HepG2 (cell line): Measurements from ENCODE around the gene SLC22A7. TPM values are rescaled to one million over a fixed set of nuclear protein-coding genes. Genes with fewer than 3 reads are reported as not detected.

Experiments used
- ADNP ChIP-seq: sonication (generic); formaldehyde crosslinking; IDR thresholded peaks from 2 replicates; pipeline ENCODE4 v1.4.0; 2020; ENCODE audit warnings: missing genetic modification reagents
- BHLHE40 ChIP-seq: IDR thresholded peaks from 2 replicates; pipeline ENCODE4 v1.6.1; 2011; ENCODE audit warnings: low read length, improper control_type of control experiment
- CEBPG ChIP-seq: IDR thresholded peaks from 2 replicates; pipeline ENCODE4 v1.6.1; 2016
- CHD4 ChIP-seq: fragments of 200-600 bp; sonication (generic); IDR thresholded peaks from 2 replicates; pipeline ENCODE4 v1.7.0; 2017; ENCODE audit warnings: mild to moderate bottlenecking, low read length, borderline replicate concordance
- EHMT2 ChIP-seq: fragments of 200-600 bp; sonication (generic); IDR thresholded peaks from 2 replicates; pipeline ENCODE4 v1.7.0; 2017; ENCODE audit warnings: antibody characterized with exemption, low read depth, low read length, borderline replicate concordance
- KAT7 ChIP-seq: IDR thresholded peaks from 2 replicates; pipeline ENCODE4 v1.6.1; 2018; ENCODE audit warnings: borderline replicate concordance, missing compliant biosample characterization
- SATB2 ChIP-seq: sonication (generic); formaldehyde crosslinking; IDR thresholded peaks from 2 replicates; pipeline ENCODE4 v1.5.0; 2020; ENCODE audit warnings: missing genetic modification reagents
- SRSF4 ChIP-seq: fragments of 200-400 bp; formaldehyde crosslinking; IDR thresholded peaks from one replicate; pipeline ENCODE4 v1.6.1; 2018; ENCODE audit warnings: mild to moderate bottlenecking, low read depth, low read length, moderate library complexity; ENCODE audit not compliant: poor library complexity, severe bottlenecking
- ZFP41 ChIP-seq: sonication (generic); formaldehyde crosslinking; IDR thresholded peaks from 2 replicates; pipeline ENCODE4 v1.4.0; 2020; ENCODE audit warnings: mild to moderate bottlenecking, missing genetic modification reagents, borderline replicate concordance
- ZNF235 ChIP-seq: sonication (generic); formaldehyde crosslinking; IDR thresholded peaks from 2 replicates; pipeline ENCODE4 v1.8.1; 2023; ENCODE audit warnings: mild to moderate bottlenecking, missing genetic modification reagents, borderline replicate concordance
- ZNF3 ChIP-seq: IDR thresholded peaks from 2 replicates; pipeline ENCODE4 v1.7.0; 2017; ENCODE audit warnings: inconsistent platforms
- ZNF562 ChIP-seq: sonication (generic); formaldehyde crosslinking; IDR thresholded peaks from 2 replicates; pipeline ENCODE4 v1.8.0; 2022; ENCODE audit warnings: missing genetic modification reagents, borderline replicate concordance
- ZNF780A ChIP-seq: sonication (generic); formaldehyde crosslinking; IDR thresholded peaks from 2 replicates; pipeline ENCODE4 v1.8.0; 2022; ENCODE audit warnings: mild to moderate bottlenecking, missing genetic modification reagents, moderate library complexity
- ZSCAN21 ChIP-seq: sonication (generic); formaldehyde crosslinking; IDR thresholded peaks from 2 replicates; pipeline ENCODE4 v1.8.0; 2022; ENCODE audit warnings: mild to moderate bottlenecking, missing genetic modification reagents, moderate library complexity, borderline replicate concordance
- polyA plus RNA-seq, 8 experiments: library from polyadenylated mRNA; depleted of rRNA in 3 of 8; stranded (reverse) in 7 of 8; unstranded in 1 of 8; fragments of >200 nt; fragmentation: Illumina TruSeq in 4 of 8; extraction: Trizol in 4 of 8; gene quantifications; 2 replicates each; pipeline versions ENCODE4 v1.2.1 to v1.2.3, GENCODE V29; 2011 to 2016; ENCODE audit warnings: low read depth in 4 of 8, missing spikeins in 1 of 8, mixed read lengths in 1 of 8; ENCODE audit not compliant: insufficient read depth in 1 of 8
- total RNA-seq, 5 experiments: library from RNA; depleted of rRNA; stranded (reverse); fragments of >200 nt; fragmentation: Illumina TruSeq; extraction: Trizol; gene quantifications; 2 replicates each; pipeline ENCODE4 v1.2.3, GENCODE V29; 2016; ENCODE audit warnings: low read depth in 1 of 5
- TF ChIP-seq, protein P1 (sequence below): sonication (generic); formaldehyde crosslinking; IDR thresholded peaks from 2 replicates; pipeline ENCODE4 v1.9.0; 2021; ENCODE audit warnings: missing genetic modification reagents, mild to moderate bottlenecking, borderline replicate concordance
- TF ChIP-seq, protein P2 (sequence below): sonication (generic); formaldehyde crosslinking; IDR thresholded peaks from 2 replicates; pipeline ENCODE4 v1.4.0; 2020; ENCODE audit warnings: missing genetic modification reagents, low read depth, mild to moderate bottlenecking, borderline replicate concordance
- TF ChIP-seq, protein P3 (sequence below): IDR thresholded peaks from 2 replicates; pipeline ENCODE4 v1.6.1; 2016; ENCODE audit warnings: low read depth, borderline replicate concordance
- TF ChIP-seq, protein P4 (sequence below): sonication (generic); formaldehyde crosslinking; IDR thresholded peaks from 2 replicates; pipeline ENCODE4 v1.4.0; 2020; ENCODE audit warnings: mild to moderate bottlenecking, missing genetic modification reagents
- TF ChIP-seq, protein P5 (sequence below): sonication (generic); formaldehyde crosslinking; IDR thresholded peaks from 2 replicates; pipeline ENCODE4 v1.4.0; 2020; ENCODE audit warnings: mild to moderate bottlenecking, missing genetic modification reagents
- TF ChIP-seq, protein P6 (sequence below): IDR thresholded peaks from 2 replicates; pipeline ENCODE4 v1.6.1; 2016; ENCODE audit warnings: low read depth, missing genetic modification reagents, missing compliant biosample characterization

The SLC22A7 gene
- total and polyA plus RNA-seq, 2 of the 13 experiments (the other 11 are each of a cell fraction or from before 2014, with no cell fraction given), result 5.3 to 22.6 TPM

DNA sequence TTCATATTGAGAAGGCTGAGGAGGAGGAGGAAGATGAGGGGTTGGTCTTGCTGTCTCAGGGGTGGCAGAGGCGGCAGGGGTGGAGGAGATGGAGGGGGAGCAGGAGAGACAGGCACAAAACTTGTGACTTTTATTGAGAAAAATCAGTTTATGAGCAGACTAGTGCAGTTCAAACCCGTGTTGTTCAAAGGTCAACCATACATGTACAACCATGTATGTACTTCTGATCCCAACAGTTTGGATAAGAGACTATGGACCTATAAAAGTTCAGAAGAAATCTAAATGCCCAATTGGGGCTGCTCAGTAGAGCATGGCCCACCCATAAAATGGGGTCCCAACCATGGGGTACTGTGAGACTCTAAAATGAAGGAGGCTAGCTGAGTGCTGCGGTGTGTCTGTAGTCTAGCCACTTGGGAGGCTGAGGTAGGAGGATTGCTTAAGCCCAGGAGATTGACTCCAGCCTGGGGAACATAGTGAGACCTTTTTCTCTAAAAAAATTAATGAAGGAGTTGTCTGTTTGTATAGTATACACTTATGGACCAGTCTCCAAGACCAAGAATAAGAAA lies 7.6 kb upstream of the SLC22A7 start (continued):
- TF ChIP-seq, protein P1, sequence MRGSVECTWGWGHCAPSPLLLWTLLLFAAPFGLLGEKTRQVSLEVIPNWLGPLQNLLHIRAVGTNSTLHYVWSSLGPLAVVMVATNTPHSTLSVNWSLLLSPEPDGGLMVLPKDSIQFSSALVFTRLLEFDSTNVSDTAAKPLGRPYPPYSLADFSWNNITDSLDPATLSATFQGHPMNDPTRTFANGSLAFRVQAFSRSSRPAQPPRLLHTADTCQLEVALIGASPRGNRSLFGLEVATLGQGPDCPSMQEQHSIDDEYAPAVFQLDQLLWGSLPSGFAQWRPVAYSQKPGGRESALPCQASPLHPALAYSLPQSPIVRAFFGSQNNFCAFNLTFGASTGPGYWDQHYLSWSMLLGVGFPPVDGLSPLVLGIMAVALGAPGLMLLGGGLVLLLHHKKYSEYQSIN (CRISPR knock-in tag), result no peak
- TF ChIP-seq, protein P2, sequence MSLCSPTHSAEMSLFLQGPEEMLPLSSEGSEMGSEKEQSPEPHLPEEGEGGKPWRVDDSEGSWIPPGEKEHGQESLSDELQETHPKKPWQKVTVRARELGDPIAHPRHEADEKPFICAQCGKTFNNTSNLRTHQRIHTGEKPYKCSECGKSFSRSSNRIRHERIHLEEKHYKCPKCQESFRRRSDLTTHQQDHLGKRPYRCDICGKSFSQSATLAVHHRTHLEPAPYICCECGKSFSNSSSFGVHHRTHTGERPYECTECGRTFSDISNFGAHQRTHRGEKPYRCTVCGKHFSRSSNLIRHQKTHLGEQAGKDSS (CRISPR knock-in tag), result no peak
- TF ChIP-seq ADNP (CRISPR knock-in tag), result peak; percentile 38; the same call in 1 of the 2 replicates
- peak; percentile 58 for TF ChIP-seq CEBPG (CRISPR knock-in tag)
- TF ChIP-seq, protein P3, sequence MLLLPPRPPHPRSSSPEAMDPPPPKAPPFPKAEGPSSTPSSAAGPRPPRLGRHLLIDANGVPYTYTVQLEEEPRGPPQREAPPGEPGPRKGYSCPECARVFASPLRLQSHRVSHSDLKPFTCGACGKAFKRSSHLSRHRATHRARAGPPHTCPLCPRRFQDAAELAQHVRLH (CRISPR knock-in tag), result peak; percentile 20; the same call in 1 of the 2 replicates
- peak; percentile 28; the same call in 1 of the 2 replicates for TF ChIP-seq ZNF3 (CRISPR knock-in tag)
- TF ChIP-seq KAT7 (CRISPR knock-in tag), result no peak
- TF ChIP-seq, protein P4, sequence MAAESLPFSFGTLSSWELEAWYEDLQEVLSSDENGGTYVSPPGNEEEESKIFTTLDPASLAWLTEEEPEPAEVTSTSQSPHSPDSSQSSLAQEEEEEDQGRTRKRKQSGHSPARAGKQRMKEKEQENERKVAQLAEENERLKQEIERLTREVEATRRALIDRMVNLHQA (CRISPR knock-in tag), result no peak
- TF ChIP-seq, protein P5, sequence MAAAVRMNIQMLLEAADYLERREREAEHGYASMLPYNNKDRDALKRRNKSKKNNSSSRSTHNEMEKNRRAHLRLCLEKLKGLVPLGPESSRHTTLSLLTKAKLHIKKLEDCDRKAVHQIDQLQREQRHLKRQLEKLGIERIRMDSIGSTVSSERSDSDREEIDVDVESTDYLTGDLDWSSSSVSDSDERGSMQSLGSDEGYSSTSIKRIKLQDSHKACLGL (CRISPR knock-in tag), result no peak
- TF ChIP-seq ZFP41 (CRISPR knock-in tag), result no peak
- TF ChIP-seq SATB2, result no peak
- TF ChIP-seq BHLHE40, result no peak
- no peak for TF ChIP-seq SRSF4
- TF ChIP-seq EHMT2, result peak; percentile 63; the same call in 1 of the 2 replicates
- TF ChIP-seq CHD4, result peak; percentile 97; the same call in 1 of the 2 replicates
- TF ChIP-seq ZNF780A (CRISPR knock-in tag), result no peak
- no peak for TF ChIP-seq ZSCAN21 (CRISPR knock-in tag)
- TF ChIP-seq, protein P6, sequence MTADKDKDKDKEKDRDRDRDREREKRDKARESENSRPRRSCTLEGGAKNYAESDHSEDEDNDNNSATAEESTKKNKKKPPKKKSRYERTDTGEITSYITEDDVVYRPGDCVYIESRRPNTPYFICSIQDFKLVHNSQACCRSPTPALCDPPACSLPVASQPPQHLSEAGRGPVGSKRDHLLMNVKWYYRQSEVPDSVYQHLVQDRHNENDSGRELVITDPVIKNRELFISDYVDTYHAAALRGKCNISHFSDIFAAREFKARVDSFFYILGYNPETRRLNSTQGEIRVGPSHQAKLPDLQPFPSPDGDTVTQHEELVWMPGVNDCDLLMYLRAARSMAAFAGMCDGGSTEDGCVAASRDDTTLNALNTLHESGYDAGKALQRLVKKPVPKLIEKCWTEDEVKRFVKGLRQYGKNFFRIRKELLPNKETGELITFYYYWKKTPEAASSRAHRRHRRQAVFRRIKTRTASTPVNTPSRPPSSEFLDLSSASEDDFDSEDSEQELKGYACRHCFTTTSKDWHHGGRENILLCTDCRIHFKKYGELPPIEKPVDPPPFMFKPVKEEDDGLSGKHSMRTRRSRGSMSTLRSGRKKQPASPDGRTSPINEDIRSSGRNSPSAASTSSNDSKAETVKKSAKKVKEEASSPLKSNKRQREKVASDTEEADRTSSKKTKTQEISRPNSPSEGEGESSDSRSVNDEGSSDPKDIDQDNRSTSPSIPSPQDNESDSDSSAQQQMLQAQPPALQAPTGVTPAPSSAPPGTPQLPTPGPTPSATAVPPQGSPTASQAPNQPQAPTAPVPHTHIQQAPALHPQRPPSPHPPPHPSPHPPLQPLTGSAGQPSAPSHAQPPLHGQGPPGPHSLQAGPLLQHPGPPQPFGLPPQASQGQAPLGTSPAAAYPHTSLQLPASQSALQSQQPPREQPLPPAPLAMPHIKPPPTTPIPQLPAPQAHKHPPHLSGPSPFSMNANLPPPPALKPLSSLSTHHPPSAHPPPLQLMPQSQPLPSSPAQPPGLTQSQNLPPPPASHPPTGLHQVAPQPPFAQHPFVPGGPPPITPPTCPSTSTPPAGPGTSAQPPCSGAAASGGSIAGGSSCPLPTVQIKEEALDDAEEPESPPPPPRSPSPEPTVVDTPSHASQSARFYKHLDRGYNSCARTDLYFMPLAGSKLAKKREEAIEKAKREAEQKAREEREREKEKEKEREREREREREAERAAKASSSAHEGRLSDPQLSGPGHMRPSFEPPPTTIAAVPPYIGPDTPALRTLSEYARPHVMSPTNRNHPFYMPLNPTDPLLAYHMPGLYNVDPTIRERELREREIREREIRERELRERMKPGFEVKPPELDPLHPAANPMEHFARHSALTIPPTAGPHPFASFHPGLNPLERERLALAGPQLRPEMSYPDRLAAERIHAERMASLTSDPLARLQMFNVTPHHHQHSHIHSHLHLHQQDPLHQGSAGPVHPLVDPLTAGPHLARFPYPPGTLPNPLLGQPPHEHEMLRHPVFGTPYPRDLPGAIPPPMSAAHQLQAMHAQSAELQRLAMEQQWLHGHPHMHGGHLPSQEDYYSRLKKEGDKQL, result no peak
- TF ChIP-seq ZNF562, result no peak
- 0 out of 2 replicates have a peak, but pooled peaks have one; percentile 60 for TF ChIP-seq ZNF235
